Gastroesophageal sphincter (tissue), 4 donors: ENCODE measurements around the gene ITIH5. TPM values are rescaled to one million over a fixed set of nuclear protein-coding genes. Genes with fewer than 3 reads are reported as not detected.

Experiments
- ATAC-seq: fragments of 150-250 bp; one replicate; pipeline ENCODE4 v1.9.1; 2016; ENCODE audit warnings: mild to moderate bottlenecking, moderate library complexity
- H3K27ac ChIP-seq, 4 donors: fragments of 200-600 bp; sonication (generic) in 3 of 4; 1 replicate in 3 of 4; 2 replicates in 1 of 4; pipeline ENCODE4 v1.5.1; 2016 to 2019
- H3K27me3 ChIP-seq: fragments of 200-600 bp; sonication (generic); one replicate; pipeline ENCODE4 v1.5.1; 2019
- H3K36me3 ChIP-seq, 2 donors: fragments of 200-600 bp; sonication (generic); one replicate each; pipeline ENCODE4 v1.5.1; 2019; ENCODE audit warnings: control low read depth in 1 of 2
- H3K4me1 ChIP-seq, 3 donors: fragments of 200-600 bp; sonication (generic); 1 replicate in 2 of 3; 2 replicates in 1 of 3; pipeline ENCODE4 v1.5.1; 2016 to 2019; ENCODE audit warnings: control low read depth in 2 of 3
- H3K4me3 ChIP-seq, 2 donors: fragments of 200-600 bp; sonication (generic); one replicate each; pipeline ENCODE4 v1.5.1; 2019; ENCODE audit warnings: mild to moderate bottlenecking in 1 of 2, moderate library complexity in 1 of 2
- H3K9me3 ChIP-seq, 3 donors: fragments of 200-600 bp; sonication (generic); one replicate each; pipeline ENCODE4 v1.5.1; 2017 to 2019; ENCODE audit warnings: control low read depth in 2 of 3
- CTCF ChIP-seq, 4 experiments: fragments of 200-600 bp in 2 of 4; fragments of 450-650 bp in 2 of 4; sonication (generic) in 1 of 4; IDR thresholded peaks; one replicate each; pipeline ENCODE4 v1.5.1; 2017 to 2019; ENCODE audit warnings: antibody characterized with exemption in 4 of 4, mild to moderate bottlenecking in 2 of 4, moderate library complexity in 2 of 4
- EP300 ChIP-seq: sonication (generic); formaldehyde crosslinking; IDR thresholded peaks from one replicate; pipeline ENCODE4 v1.6.1; 2017; ENCODE audit warnings: antibody characterized with exemption, mild to moderate bottlenecking
- POLR2A ChIP-seq, 2 donors: fragments of 450-650 bp; IDR thresholded peaks; one replicate each; pipeline ENCODE4 v1.6.1; 2017; ENCODE audit warnings: antibody characterized with exemption in 2 of 2, mild to moderate bottlenecking in 2 of 2, moderate library complexity in 1 of 2
- POLR2AphosphoS5 ChIP-seq: sonication (generic); formaldehyde crosslinking; IDR thresholded peaks from one replicate; pipeline ENCODE4 v1.6.1; 2017; ENCODE audit warnings: antibody characterized with exemption
- WGBS, 2 donors: methylation state at CpG; one replicate each; pipeline ENCODE4 v1.1.5; 2018; ENCODE audit warnings: low coverage in 1 of 2; 5-methylcytosine and 5-hydroxymethylcytosine counted together
- total RNA-seq, 4 donors: library from RNA; depleted of rRNA; stranded (reverse); fragments of >200 nt; gene quantifications; one replicate each; pipeline ENCODE4 v1.1.0, GENCODE V29; 2016

Gene ITIH5
- total RNA-seq, 4 donors from 2014 or later, result 36.4 to 96.0 (median 52.9) TPM

GRCh38 chr10:7667262-7668141 is 736 bp upstream of the ITIH5 start:
- H3K27me3 ChIP-seq, result no peaks in the 10 kb centered on the region
- peak overlapping the region; percentile 48 to 85 for H3K4me3 ChIP-seq
- WGBS, 2 donors, result 8 to 25% methylated on average over 4 to 7 of the region's 44 CpGs
- ATAC-seq, result peak; percentile 69
- peak overlapping the region in 3 of 4 donors; percentile 73 to 82 (median 74) for H3K27ac ChIP-seq
- H3K36me3 ChIP-seq, result no peaks in the 10 kb centered on the region
- TF ChIP-seq EP300, result no peak
- no peak for TF ChIP-seq CTCF (IDR thresholded peaks at IDR 0.05)
- no peak for TF ChIP-seq POLR2AphosphoS5
- no peak for TF ChIP-seq POLR2A (IDR thresholded peaks at IDR 0.05)
- H3K4me1 ChIP-seq, result peaks cover 0 to 49% (median 4%) of the 10 kb centered on the region in 3 donors
- H3K9me3 ChIP-seq, result no peaks in the 10 kb centered on the region

- H3K4me1 ChIP-seq, result peaks cover 0 to 66% (median 4%) of the 10 kb centered on the region in 3 donors
- no peaks in the 10 kb centered on the region for H3K27me3 ChIP-seq
- H3K4me3 ChIP-seq, result peak overlapping the region; percentile 61 to 85
- H3K27ac ChIP-seq, result peak overlapping the region in 3 of 4 donors; percentile 39 to 82 (median 79)
- WGBS, 2 donors, result 9 to 12% methylated on average over 5 to 6 of the region's 6 CpGs
- H3K9me3 ChIP-seq, result no peaks in the 10 kb centered on the region
- no peak for ATAC-seq
- no peaks in the 10 kb centered on the region for H3K36me3 ChIP-seq
- no peak for TF ChIP-seq POLR2AphosphoS5
- no peak for TF ChIP-seq EP300
- no peak for TF ChIP-seq POLR2A (IDR thresholded peaks at IDR 0.05)
- no peak for TF ChIP-seq CTCF (IDR thresholded peaks at IDR 0.05)
Observed at GRCh38 chr10:7665767-7666166, 999 bp downstream of the ITIH5 start.

GRCh38 chr10:7664707-7665106 is 2.1 kb downstream of the ITIH5 start:
- WGBS, 2 donors, result 36 to 53% methylated on average over 2 of the region's 2 CpGs

GRCh38 chr10:7662522-7662921 is 4.2 kb downstream of the ITIH5 start:
- Histone ChIP-seq H3K4me3 (no peak overlapping the region), H3K9me3 (no peaks in the 10 kb centered on the region), H3K27ac (no peak overlapping the region), H3K4me1 (peaks cover 0 to 86% (median 10%) of the 10 kb centered on the region in 3 donors), H3K27me3 (no peaks in the 10 kb centered on the region), H3K36me3 (no peaks in the 10 kb centered on the region)
- WGBS, 2 donors, result 69 to 90% methylated on average over 5 of the region's 5 CpGs
- no peak for TF ChIP-seq EP300
- TF ChIP-seq POLR2AphosphoS5, result no peak
- TF ChIP-seq CTCF (IDR thresholded peaks at IDR 0.05), result no peak
- no peak for TF ChIP-seq POLR2A (IDR thresholded peaks at IDR 0.05)
- no peak for ATAC-seq

More at GRCh38 chr10:7664707-7665106, 2.1 kb downstream of the ITIH5 start:
- TF ChIP-seq CTCF (IDR thresholded peaks at IDR 0.05) (no peak), POLR2A (IDR thresholded peaks at IDR 0.05) (no peak), POLR2AphosphoS5 (no peak)
- Histone ChIP-seq H3K36me3 (no peaks in the 10 kb centered on the region), H3K4me3 (peak overlapping the region in 1 of 2 donors; percentile 85), H3K9me3 (no peaks in the 10 kb centered on the region), H3K4me1 (peaks cover 0 to 77% (median 6%) of the 10 kb centered on the region in 3 donors), H3K27me3 (no peaks in the 10 kb centered on the region), H3K27ac (peak overlapping the region in 1 of 4 donors; percentile 79)
- ATAC-seq, result no peak

GRCh38 chr10:7659560-7659959 is 7.2 kb downstream of the ITIH5 start:
- H3K4me1 ChIP-seq, result peaks cover 0 to 67% (median 5%) of the 10 kb centered on the region in 3 donors
- ATAC-seq, result no peak
- peak overlapping the region; percentile 10 to 42 (median 37) for H3K27ac ChIP-seq
- H3K36me3 ChIP-seq, result peaks cover 0 to 2% of the 10 kb centered on the region in 2 donors
- no peak for TF ChIP-seq POLR2A (IDR thresholded peaks at IDR 0.05)
- peak; percentile 70 for TF ChIP-seq POLR2AphosphoS5
- TF ChIP-seq CTCF (IDR thresholded peaks at IDR 0.05), result no peak
- no peak for TF ChIP-seq EP300
- no peaks in the 10 kb centered on the region for H3K27me3 ChIP-seq
- H3K9me3 ChIP-seq, result no peaks in the 10 kb centered on the region
- H3K4me3 ChIP-seq, result no peak overlapping the region
- 13 to 30% methylated on average over 3 to 4 of the region's 4 CpGs for WGBS, 2 donors
